Left lung (tissue), 10 donors: ENCODE measurements around the gene CYP51A1. TPM values are rescaled to one million over a fixed set of nuclear protein-coding genes. Genes with fewer than 3 reads are reported as not detected.

ENCODE experiments used
- ATAC-seq: fragments of 200-7000 bp; cut with Tn5 transposase; one replicate; pipeline ENCODE4 v1.9.1; 2020; ENCODE audit warnings: moderate library complexity
- DNase-seq, 4 donors: peaks; one replicate each; pipeline ENCODE4 v3.0.0-alpha.2; 2013 to 2020
- H3K27ac ChIP-seq, 2 donors: fragments of 200-600 bp; sonication (generic) in 1 of 2; one replicate each; pipeline versions ENCODE4 v1.5.0 to v1.8.0; 2020 to 2021
- H3K27me3 ChIP-seq, 2 donors: fragments of 200-600 bp; sonication (generic) in 1 of 2; one replicate each; pipeline versions ENCODE4 v1.5.0 to v1.8.0; 2020 to 2021
- H3K36me3 ChIP-seq, 2 donors: fragments of 200-600 bp; sonication (generic) in 1 of 2; one replicate each; pipeline versions ENCODE4 v1.5.0 to v1.8.0; 2020 to 2021
- H3K4me1 ChIP-seq, 2 donors: fragments of 200-600 bp; one replicate each; pipeline ENCODE4 v1.8.0; 2021
- H3K4me3 ChIP-seq, 2 donors: fragments of 200-600 bp; sonication (generic) in 1 of 2; one replicate each; pipeline versions ENCODE4 v1.5.0 to v1.8.0; 2020 to 2021; ENCODE audit warnings: mild to moderate bottlenecking in 1 of 2
- H3K9me3 ChIP-seq, 2 donors: fragments of 200-600 bp; sonication (generic) in 1 of 2; one replicate each; pipeline versions ENCODE4 v1.5.0 to v1.8.0; 2020 to 2021
- intact Hi-C, 2 donors: fragments of 100-400 bp; cut with DNase I; formaldehyde crosslinking; loops; one replicate each; pipeline versions ENCODE4 v1.11.2 to v1.14.2; 2022
- polyA plus RNA-seq, 6 donors: library from polyadenylated mRNA; unstranded; fragments of 120-200 nt; gene quantifications; one replicate each; pipeline ENCODE4 v1.2.1, GENCODE V29; 2013; ENCODE audit not compliant: insufficient read length in 6 of 6
- total RNA-seq, 2 donors: library from RNA; stranded (reverse); fragmentation: NEBNext Ultra II Directional; extraction: Animal tissue kit (Norgen Biotek cat#: 25700); gene quantifications; one replicate each; pipeline ENCODE4 v1.2.1, GENCODE V29; 2021
- TF ChIP-seq, protein P1 (sequence below), 2 donors: fragments of 200-600 bp; sonication (generic) in 1 of 2; IDR thresholded peaks; one replicate each; pipeline versions ENCODE4 v1.5.0 to v1.8.0; 2021; ENCODE audit warnings: antibody characterized with exemption in 2 of 2
- donor health status: DM: no; HTN: yes; CAD: no.
- donor health status: DM: no; HTN: no; CAD: no.

CYP51A1 gene
- total and polyA plus RNA-seq, 8 donors, result 35.1 to 271 (median 42.7) TPM

DNA sequence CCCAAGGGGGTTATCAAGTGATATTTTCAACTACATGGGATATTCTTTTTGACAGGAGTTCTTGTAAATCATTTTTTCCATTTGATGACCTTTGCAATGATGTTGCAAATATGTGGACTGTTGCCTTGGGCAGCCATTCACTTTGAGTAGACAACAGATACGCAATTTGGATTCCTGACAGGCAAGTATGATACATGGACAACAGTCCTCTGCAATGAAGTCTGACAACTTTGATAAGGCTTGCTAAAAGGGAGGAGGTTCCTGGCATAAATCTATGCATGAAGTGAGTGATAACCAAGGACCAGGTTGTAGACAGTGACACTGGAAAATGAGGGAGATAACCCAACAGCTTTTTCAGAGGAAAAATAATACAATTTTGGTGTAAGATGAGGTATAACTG is 27.0 kb upstream of the CYP51A1 start:
- Histone ChIP-seq H3K27me3 (no peaks in the 10 kb centered on the region), H3K27ac (no peak overlapping the region), H3K4me1 (no peaks in the 10 kb centered on the region), H3K36me3 (no peaks in the 10 kb centered on the region), H3K4me3 (no peak overlapping the region), H3K9me3 (no peaks in the 10 kb centered on the region)
- TF ChIP-seq, protein P1, sequence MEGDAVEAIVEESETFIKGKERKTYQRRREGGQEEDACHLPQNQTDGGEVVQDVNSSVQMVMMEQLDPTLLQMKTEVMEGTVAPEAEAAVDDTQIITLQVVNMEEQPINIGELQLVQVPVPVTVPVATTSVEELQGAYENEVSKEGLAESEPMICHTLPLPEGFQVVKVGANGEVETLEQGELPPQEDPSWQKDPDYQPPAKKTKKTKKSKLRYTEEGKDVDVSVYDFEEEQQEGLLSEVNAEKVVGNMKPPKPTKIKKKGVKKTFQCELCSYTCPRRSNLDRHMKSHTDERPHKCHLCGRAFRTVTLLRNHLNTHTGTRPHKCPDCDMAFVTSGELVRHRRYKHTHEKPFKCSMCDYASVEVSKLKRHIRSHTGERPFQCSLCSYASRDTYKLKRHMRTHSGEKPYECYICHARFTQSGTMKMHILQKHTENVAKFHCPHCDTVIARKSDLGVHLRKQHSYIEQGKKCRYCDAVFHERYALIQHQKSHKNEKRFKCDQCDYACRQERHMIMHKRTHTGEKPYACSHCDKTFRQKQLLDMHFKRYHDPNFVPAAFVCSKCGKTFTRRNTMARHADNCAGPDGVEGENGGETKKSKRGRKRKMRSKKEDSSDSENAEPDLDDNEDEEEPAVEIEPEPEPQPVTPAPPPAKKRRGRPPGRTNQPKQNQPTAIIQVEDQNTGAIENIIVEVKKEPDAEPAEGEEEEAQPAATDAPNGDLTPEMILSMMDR (IDR thresholded peaks at IDR 0.05), result no peak
- intact Hi-C loops, result no loop called here
- DNase-seq (no peak), ATAC-seq (no peak)

DNA sequence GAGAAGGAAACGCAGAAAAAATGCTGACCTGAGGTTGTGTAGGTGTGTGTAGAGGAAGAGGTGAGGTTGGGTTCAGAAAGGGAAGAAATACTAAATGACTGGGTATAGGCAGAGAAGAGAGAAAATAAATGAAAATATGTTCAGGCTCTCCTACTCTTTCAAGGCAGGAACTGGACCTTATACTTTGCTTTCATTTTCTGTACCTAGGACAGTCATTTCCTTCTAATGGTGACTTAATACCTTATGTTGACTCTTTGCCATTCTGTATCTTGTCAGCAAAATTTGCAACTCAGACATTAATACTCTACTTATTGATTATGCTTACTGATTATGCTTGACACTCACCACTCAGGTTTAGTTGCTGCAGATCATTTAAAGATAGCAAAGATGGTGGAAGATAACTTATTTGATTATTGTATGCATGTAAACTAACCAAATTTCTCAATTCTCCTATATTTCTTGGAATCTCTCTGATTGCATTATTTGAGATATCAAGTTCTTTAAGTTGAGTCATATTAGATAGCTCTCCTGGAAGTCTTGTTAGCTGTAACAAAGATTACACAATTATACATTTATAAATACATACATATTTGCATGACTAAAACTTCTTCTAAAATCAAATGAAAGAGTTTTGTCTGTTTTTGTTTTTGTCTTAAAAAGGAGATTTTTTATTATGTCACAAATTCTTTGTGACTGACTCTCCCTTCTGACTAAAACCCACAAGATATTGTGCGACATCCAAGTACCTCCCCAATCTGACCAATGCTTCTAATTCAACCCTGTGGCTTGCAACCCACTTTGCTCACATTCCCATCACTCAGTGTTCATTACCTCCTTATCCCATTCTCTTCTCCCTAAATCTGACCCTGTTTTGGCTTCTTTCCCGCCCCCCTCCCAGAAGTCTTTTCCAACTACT is 24.6 kb upstream of the CYP51A1 start:
- DNase-seq (no peak), ATAC-seq (peak; percentile 53)
- Histone ChIP-seq H3K4me3 (no peak overlapping the region), H3K36me3 (no peaks in the 10 kb centered on the region), H3K9me3 (no peaks in the 10 kb centered on the region), H3K27me3 (no peaks in the 10 kb centered on the region), H3K27ac (no peak overlapping the region), H3K4me1 (no peaks in the 10 kb centered on the region)
- TF ChIP-seq, protein P1 (IDR thresholded peaks at IDR 0.05), result no peak
- intact Hi-C loops, result no loop called here

DNA sequence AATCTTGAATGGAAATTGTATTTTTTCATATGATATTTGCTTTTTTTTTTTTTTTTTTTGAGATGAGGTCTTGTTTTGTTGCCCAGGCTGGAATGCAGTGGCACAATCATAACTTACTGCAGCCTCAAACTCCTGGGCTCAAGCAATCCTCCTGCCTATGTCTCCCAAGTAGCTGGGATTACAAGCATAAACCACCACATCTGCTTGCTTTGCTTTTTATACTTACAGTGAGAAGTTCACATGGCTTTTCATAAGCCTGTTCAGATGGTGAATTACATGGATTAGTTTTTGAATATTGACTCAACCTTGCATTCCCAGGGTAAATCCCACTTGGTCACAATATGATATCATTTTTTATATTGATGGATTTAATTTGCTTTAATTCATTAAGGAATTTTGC is 22.7 kb upstream of the CYP51A1 start:
- H3K27ac ChIP-seq, result no peak overlapping the region
- no peak overlapping the region for H3K4me3 ChIP-seq
- H3K9me3 ChIP-seq, result no peaks in the 10 kb centered on the region
- no peaks in the 10 kb centered on the region for H3K36me3 ChIP-seq
- DNase-seq (no peak), ATAC-seq (no peak)
- no peaks in the 10 kb centered on the region for H3K27me3 ChIP-seq
- H3K4me1 ChIP-seq, result no peaks in the 10 kb centered on the region
- intact Hi-C loops, result no loop called here
- TF ChIP-seq, protein P1 (IDR thresholded peaks at IDR 0.05), result no peak

DNA sequence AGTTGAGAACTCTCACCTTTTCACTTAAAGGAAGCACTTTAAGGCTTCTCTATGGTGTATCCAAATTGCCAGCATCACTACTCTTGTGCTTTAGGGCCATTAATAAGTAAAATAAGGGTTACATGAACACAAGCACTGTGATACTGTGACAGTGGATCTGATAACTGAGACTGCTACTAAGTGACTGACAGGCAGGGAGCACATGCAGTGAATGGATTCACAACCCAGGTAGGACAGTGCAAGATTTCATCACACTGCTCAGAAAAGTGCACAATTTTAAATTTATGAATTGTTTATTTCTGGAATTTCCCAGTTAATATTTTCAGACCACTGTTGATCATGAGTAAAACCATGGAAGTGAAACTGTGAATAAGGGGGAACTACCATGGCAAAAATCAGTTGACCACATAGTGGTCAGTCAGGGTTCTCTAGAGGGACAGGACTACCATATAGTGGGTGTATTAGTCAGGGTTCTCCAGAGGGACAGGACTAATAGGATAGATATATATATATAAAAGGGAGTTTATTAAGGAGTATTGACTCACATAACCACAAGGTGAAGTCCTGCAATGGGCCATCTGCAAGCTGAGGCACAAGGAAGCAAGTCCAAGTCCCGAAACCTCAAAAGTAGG is 20.9 kb upstream of the CYP51A1 start:
- no peaks in the 10 kb centered on the region for H3K9me3 ChIP-seq
- H3K4me3 ChIP-seq, result no peak overlapping the region
- no peaks in the 10 kb centered on the region for H3K36me3 ChIP-seq
- TF ChIP-seq, protein P1 (IDR thresholded peaks at IDR 0.05), result no peak
- no peaks in the 10 kb centered on the region for H3K27me3 ChIP-seq
- intact Hi-C loops, result no loop called here
- DNase-seq (no peak), ATAC-seq (no peak)
- H3K4me1 ChIP-seq, result no peaks in the 10 kb centered on the region
- no peak overlapping the region for H3K27ac ChIP-seq

DNA sequence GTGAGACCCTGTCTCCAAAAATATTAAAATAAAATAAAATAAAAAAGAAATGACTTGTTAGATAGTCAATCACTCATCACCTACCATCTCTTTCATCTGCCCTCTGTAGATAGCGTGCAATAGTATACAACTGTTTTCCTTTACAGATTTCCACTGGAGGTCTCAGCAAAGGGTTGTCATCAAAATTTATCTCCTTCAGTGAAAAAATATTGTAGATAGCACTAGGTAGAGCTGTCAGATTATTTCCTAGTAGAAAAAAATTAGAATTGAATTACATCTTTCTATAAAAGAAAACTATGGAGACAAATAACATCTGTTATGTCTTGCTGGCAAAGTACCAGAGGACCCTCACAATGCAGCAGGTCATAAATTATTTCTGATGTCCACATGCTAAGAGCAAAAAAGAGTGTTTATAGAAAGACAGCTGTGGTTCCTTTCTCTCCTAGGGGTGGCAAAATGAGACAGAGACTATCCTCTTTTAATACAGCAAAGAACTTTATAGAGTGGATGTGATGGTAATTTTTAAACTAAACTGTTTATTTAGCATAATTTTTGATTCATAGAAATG is 16.3 kb upstream of the CYP51A1 start:
- ATAC-seq (no peak), DNase-seq (no peak)
- Histone ChIP-seq H3K27ac (no peak overlapping the region), H3K9me3 (no peaks in the 10 kb centered on the region), H3K4me1 (no peaks in the 10 kb centered on the region), H3K36me3 (no peaks in the 10 kb centered on the region), H3K27me3 (no peaks in the 10 kb centered on the region), H3K4me3 (no peak overlapping the region)
- intact Hi-C loops, result no loop called here
- TF ChIP-seq, protein P1 (IDR thresholded peaks at IDR 0.05), result no peak
